Osteocyte (in vitro differentiated cells): ENCODE measurements around the gene CCDC24. TPM values are rescaled to one million over a fixed set of nuclear protein-coding genes. Genes with fewer than 3 reads are reported as not detected.

Experiments
- DNase-seq: peaks from one replicate; pipeline ENCODE4 v3.0.0; 2021; ENCODE audit warnings: mixed read lengths; ENCODE audit not compliant: unreplicated experiment; ENCODE audit errors: extremely low spot score
- H3K27ac Mint-ChIP-seq: one replicate; pipeline ENCODE4 v1.8.0; 2021; ENCODE audit warnings: mild to moderate bottlenecking, mixed read lengths; ENCODE audit not compliant: unreplicated experiment
- H3K27me3 Mint-ChIP-seq: one replicate; pipeline ENCODE4 v1.8.0; 2021; ENCODE audit warnings: mixed read lengths; ENCODE audit not compliant: unreplicated experiment
- H3K36me3 Mint-ChIP-seq: one replicate; pipeline ENCODE4 v1.8.0; 2021; ENCODE audit warnings: mixed read lengths; ENCODE audit not compliant: unreplicated experiment
- H3K4me1 Mint-ChIP-seq: one replicate; pipeline ENCODE4 v1.8.0; 2021; ENCODE audit warnings: mixed read lengths; ENCODE audit not compliant: unreplicated experiment
- H3K4me3 Mint-ChIP-seq: one replicate; pipeline ENCODE4 v1.8.0; 2021; ENCODE audit warnings: mild to moderate bottlenecking, moderate library complexity, mixed read lengths; ENCODE audit not compliant: unreplicated experiment
- H3K9me3 Mint-ChIP-seq: one replicate; pipeline ENCODE4 v1.8.0; 2021; ENCODE audit warnings: mixed read lengths; ENCODE audit not compliant: unreplicated experiment
- CTCF ChIP-seq: fragments of 200-600 bp; sonication (generic); IDR thresholded peaks from 2 replicates; pipeline ENCODE4 v1.5.0; 2021; ENCODE audit warnings: antibody characterized with exemption, mild to moderate bottlenecking, moderate library complexity
- total RNA-seq: library from RNA; stranded (reverse); gene quantifications from 2 replicates; pipeline ENCODE4 v1.2.1, GENCODE V29; 2021

The CCDC24 gene
- total RNA-seq, 1 donor from 2014 or later: 5.1 TPM

GRCh38 chr1:43994071-43994470, 2.7 kb downstream of the CCDC24 start:
- H3K4me3 Mint-ChIP-seq: no peak overlapping the region
- no peak for DNase-seq
- no peak overlapping the region for H3K27ac Mint-ChIP-seq
- H3K4me1 Mint-ChIP-seq: peaks cover 16% of the 10 kb centered on the region
- no peaks in the 10 kb centered on the region for H3K9me3 Mint-ChIP-seq
- peaks cover 4% of the 10 kb centered on the region for H3K36me3 Mint-ChIP-seq
- TF ChIP-seq CTCF: no peak
- H3K27me3 Mint-ChIP-seq: no peaks in the 10 kb centered on the region

GRCh38 chr1:43994794-43995790, 3.7 kb downstream of the CCDC24 start:
- H3K9me3 Mint-ChIP-seq: no peaks in the 10 kb centered on the region
- H3K27me3 Mint-ChIP-seq: no peaks in the 10 kb centered on the region
- peaks cover 4% of the 10 kb centered on the region for H3K36me3 Mint-ChIP-seq
- no peak for DNase-seq
- H3K4me1 Mint-ChIP-seq: peaks cover 16% of the 10 kb centered on the region
- H3K4me3 Mint-ChIP-seq: no peak overlapping the region
- H3K27ac Mint-ChIP-seq: no peak overlapping the region
- peak; percentile 32 for TF ChIP-seq CTCF

GRCh38 chr1:43995984-43996732, 4.8 kb downstream of the CCDC24 start:
- Mint-ChIP-seq H3K36me3 (peaks cover 10% of the 10 kb centered on the region), H3K27ac (no peak overlapping the region), H3K4me3 (no peak overlapping the region), H3K9me3 (no peaks in the 10 kb centered on the region), H3K4me1 (peaks cover 10% of the 10 kb centered on the region), H3K27me3 (no peaks in the 10 kb centered on the region)
- no peak for TF ChIP-seq CTCF
- no peak for DNase-seq

- no peak for TF ChIP-seq CTCF
- no peaks in the 10 kb centered on the region for H3K9me3 Mint-ChIP-seq
- no peaks in the 10 kb centered on the region for H3K27me3 Mint-ChIP-seq
- H3K4me1 Mint-ChIP-seq: peaks cover 9% of the 10 kb centered on the region
- peaks cover 13% of the 10 kb centered on the region for H3K36me3 Mint-ChIP-seq
- no peak overlapping the region for H3K4me3 Mint-ChIP-seq
- H3K27ac Mint-ChIP-seq: no peak overlapping the region
- DNase-seq: no peak
These were observed 5.3 kb downstream of the CCDC24 start for GRCh38 chr1:43996733-43997115.
